IMR-90 (cell line): ENCODE measurements around the gene NKX1-1. TPM values are rescaled to one million over a fixed set of nuclear protein-coding genes. Genes with fewer than 3 reads are reported as not detected.

Source experiments
- ATAC-seq: fragments of 200-7000 bp; cut with Tn5 transposase; 2 replicates; pipeline ENCODE4 v1.9.1; 2020; ENCODE audit warnings: low read depth, mild to moderate bottlenecking, moderate library complexity
- BruUV-seq: library from RNA; stranded (reverse); fragments of 400-500 nt; replicated peaks from 2 replicates; lab custom pipeline; 2021; lab: Mats Ljungman, UMichigan
- CTCF ChIA-PET: fragments of 300-600 bp; formaldehyde crosslinking; extraction: SDS; loops from one replicate; lab custom pipeline; 2021; ENCODE audit warnings: antibody characterized with exemption; lab: Yijun Ruan, JAX
- POLR2A ChIA-PET: fragments of 300-600 bp; sonication (Branson Sonifier 250); formaldehyde crosslinking; loops from one replicate; lab custom pipeline; 2022; ENCODE audit warnings: antibody characterized with exemption; ENCODE audit not compliant: unreplicated experiment; lab: Charles Lee
- DNase-seq: peaks from one replicate; pipeline ENCODE4 v3.0.0; 2013
- H2AFZ ChIP-seq: replicated peaks from 2 replicates; pipeline ENCODE3; 2013; ENCODE audit warnings: low read length, mild to moderate bottlenecking; ENCODE audit not compliant: poor library complexity
- H2AK5ac ChIP-seq: 2 replicates; pipeline ENCODE4 v1.6.1; 2013; ENCODE audit warnings: low read depth, low read length, inconsistent platforms
- H2AK9ac ChIP-seq: replicated peaks from 2 replicates; pipeline ENCODE3; 2013; ENCODE audit warnings: mild to moderate bottlenecking, low read depth, low read length, moderate library complexity; ENCODE audit not compliant: poor library complexity
- H2BK120ac ChIP-seq: 2 replicates; pipeline ENCODE4 v1.6.1; 2013; ENCODE audit warnings: low read depth, low read length, inconsistent platforms
- H2BK15ac ChIP-seq: 3 replicates; pipeline ENCODE4 v1.6.1; 2013; ENCODE audit warnings: low read depth, low read length, inconsistent platforms
- H2BK20ac ChIP-seq: 2 replicates; pipeline ENCODE4 v1.6.1; 2013; ENCODE audit warnings: low read depth, mild to moderate bottlenecking, inconsistent platforms, low read length, moderate library complexity
- H2BK5ac ChIP-seq: 2 replicates; pipeline ENCODE4 v1.6.1; 2013; ENCODE audit warnings: mild to moderate bottlenecking, low read depth, low read length, inconsistent platforms; ENCODE audit not compliant: poor library complexity, severe bottlenecking
- H3K14ac ChIP-seq: replicated peaks from 2 replicates; pipeline ENCODE4 v1.6.1; 2013; ENCODE audit warnings: low read depth, low read length, inconsistent platforms
- H3K18ac ChIP-seq: 2 replicates; pipeline ENCODE4 v1.6.1; 2013; ENCODE audit warnings: low read depth, low read length, control low read depth
- H3K23ac ChIP-seq: 2 replicates; pipeline ENCODE4 v1.6.1; 2013; ENCODE audit warnings: low read depth, low read length, inconsistent platforms
- H3K27ac ChIP-seq: 2 replicates; pipeline ENCODE4 v1.5.1; 2013; ENCODE audit warnings: mild to moderate bottlenecking, control low read depth, low read length; ENCODE audit not compliant: insufficient read depth
- H3K27me3 ChIP-seq: 2 replicates; pipeline ENCODE4 v1.6.1; 2013; ENCODE audit warnings: low read length; ENCODE audit not compliant: control insufficient read depth, insufficient read depth
- H3K36me3 ChIP-seq: 2 replicates; pipeline ENCODE4 v1.6.1; 2013; ENCODE audit warnings: low read length, mixed read lengths; ENCODE audit not compliant: control insufficient read depth, insufficient read depth
- H3K4ac ChIP-seq: 2 replicates; pipeline ENCODE4 v1.6.1; 2013; ENCODE audit warnings: low read depth, low read length, inconsistent platforms
- H3K4me1 ChIP-seq: 2 replicates; pipeline ENCODE4 v1.6.1; 2013; ENCODE audit warnings: low read length, mixed read lengths; ENCODE audit not compliant: control insufficient read depth, insufficient read depth
- H3K4me2 ChIP-seq: 2 replicates; pipeline ENCODE4 v1.6.1; 2013; ENCODE audit warnings: low read depth, mild to moderate bottlenecking, control low read depth, low read length, moderate library complexity
- H3K4me3 ChIP-seq: 2 replicates; pipeline ENCODE4 v1.5.1; 2013; ENCODE audit warnings: low read depth, mild to moderate bottlenecking, control low read depth, low read length, moderate library complexity; ENCODE audit not compliant: insufficient read depth
- H3K56ac ChIP-seq: 2 replicates; pipeline ENCODE4 v1.6.1; 2013; ENCODE audit warnings: low read length, inconsistent platforms; ENCODE audit not compliant: insufficient read depth; ENCODE audit errors: extremely low read depth
- H3K79me1 ChIP-seq, 2 experiments: 2 replicates each; pipeline ENCODE4 v1.6.1; 2013; ENCODE audit warnings: low read length in 2 of 2, inconsistent platforms in 1 of 2, low read depth in 1 of 2
- H3K9ac ChIP-seq: 2 replicates; pipeline ENCODE4 v1.6.1; 2013; ENCODE audit warnings: low read depth, low read length, control low read depth
- H3K9me1 ChIP-seq: 2 replicates; pipeline ENCODE4 v1.6.1; 2013; ENCODE audit warnings: low read length, inconsistent platforms; ENCODE audit not compliant: insufficient read depth
- H3K9me3 ChIP-seq: 2 replicates; pipeline ENCODE4 v1.6.1; 2013; ENCODE audit warnings: low read length; ENCODE audit not compliant: control insufficient read depth, insufficient read depth
- H4K20me1 ChIP-seq: 2 replicates; pipeline ENCODE4 v1.6.1; 2013; ENCODE audit warnings: low read length, inconsistent platforms; ENCODE audit not compliant: insufficient read depth
- H4K5ac ChIP-seq: 2 replicates; pipeline ENCODE4 v1.6.1; 2013; ENCODE audit warnings: mild to moderate bottlenecking, low read depth, low read length, control low read depth
- H4K8ac ChIP-seq, 2 experiments: 2 replicates each; pipeline ENCODE4 v1.6.1; 2013; ENCODE audit warnings: low read depth in 2 of 2, low read length in 2 of 2, control low read depth in 1 of 2, inconsistent platforms in 1 of 2
- H4K91ac ChIP-seq: 2 replicates; pipeline ENCODE4 v1.6.1; 2013; ENCODE audit warnings: low read depth, low read length, inconsistent platforms; ENCODE audit not compliant: insufficient read depth
- BHLHE40 ChIP-seq: fragments of 150-350 bp; IDR thresholded peaks from 2 replicates; pipeline ENCODE4 v1.6.1; 2016; ENCODE audit warnings: mild to moderate bottlenecking, low read depth, low read length
- CTCF ChIP-seq: conservative IDR thresholded peaks from 2 replicates; pipeline ENCODE4 v1.5.1; 2012; ENCODE audit warnings: mild to moderate bottlenecking, low read depth, low read length, improper control_type of control experiment
- ELK1 ChIP-seq: fragments of 150-350 bp; IDR thresholded peaks from 2 replicates; pipeline ENCODE4 v1.6.1; 2016; ENCODE audit warnings: low read depth, mild to moderate bottlenecking, low read length, moderate library complexity, borderline replicate concordance
- MAZ ChIP-seq: IDR thresholded peaks from 2 replicates; pipeline ENCODE4 v1.6.1; 2012; ENCODE audit warnings: low read depth, mild to moderate bottlenecking, low read length, improper control_type of control experiment, moderate library complexity, borderline replicate concordance
- MXI1 ChIP-seq: IDR thresholded peaks from 2 replicates; pipeline ENCODE4 v1.6.1; 2012; ENCODE audit warnings: low read depth, mild to moderate bottlenecking, low read length, moderate library complexity, borderline replicate concordance
- NFE2L2 ChIP-seq: fragments of 150-350 bp; IDR thresholded peaks from 2 replicates; pipeline ENCODE4 v1.6.1; 2016; ENCODE audit warnings: low read depth, mild to moderate bottlenecking, low read length
- POLR2A ChIP-seq: IDR thresholded peaks from 2 replicates; pipeline ENCODE4 v1.6.1; 2012; ENCODE audit warnings: mild to moderate bottlenecking, low read depth, low read length
- RAD21 ChIP-seq: IDR thresholded peaks from 2 replicates; pipeline ENCODE4 v1.6.1; 2012; ENCODE audit warnings: low read length, improper control_type of control experiment
- RFX5 ChIP-seq: IDR thresholded peaks from 2 replicates; pipeline ENCODE4 v1.8.0; 2012; ENCODE audit warnings: low read depth, mild to moderate bottlenecking, low read length, moderate library complexity
- SMC3 ChIP-seq: fragments of 150-350 bp; IDR thresholded peaks from 2 replicates; pipeline ENCODE4 v1.6.1; 2016; ENCODE audit warnings: low read depth, mild to moderate bottlenecking, antibody characterized with exemption, low read length, moderate library complexity
- USF2 ChIP-seq: fragments of 150-350 bp; IDR thresholded peaks from 2 replicates; pipeline ENCODE4 v1.6.1; 2017; ENCODE audit warnings: mild to moderate bottlenecking, antibody characterized with exemption, low read length, low read depth
- WGBS, 2 experiments: methylation state at CpG; one replicate each; pipeline versions ENCODE4 v1.1.5 to v1.1.7; 2013; ENCODE audit warnings: missing lambda C conversion rate in 2 of 2; ENCODE audit not compliant: insufficient read length in 1 of 2; ENCODE audit errors: extremely low coverage in 2 of 2; 5-methylcytosine and 5-hydroxymethylcytosine counted together
- dilution Hi-C: fragments of 300-500 bp; cut with HindIII; formaldehyde crosslinking; loops from one replicate; pipeline ENCODE4 v1.14.3; 2018; ENCODE audit warnings: low sequenced_read_pairs; ENCODE audit not compliant: unreplicated experiment
- in situ Hi-C: fragments of 300-500 bp; cut with MboI; formaldehyde crosslinking; loops from 3 replicates; pipeline ENCODE4 v1.14.3; 2019; ENCODE audit warnings: low sequenced_read_pairs, inconsistent platforms, mixed read lengths
- intact Hi-C: fragments of 100-400 bp; cut with micrococcal nuclease; formaldehyde crosslinking; loops from 2 replicates; pipeline ENCODE4 v1.10.0; 2022
- polyA plus RNA-seq, 3 experiments: library from polyadenylated mRNA; depleted of rRNA; stranded (reverse); fragments of >200 nt; gene quantifications; 2 replicates each; pipeline ENCODE4 v1.2.3, GENCODE V29; 2012; ENCODE audit warnings: low replicate concordance in 1 of 3
- total RNA-seq: library from RNA; depleted of rRNA; stranded (reverse); fragments of >200 nt; gene quantifications from 2 replicates; pipeline ENCODE4 v1.2.3, GENCODE V29; 2012

The NKX1-1 gene
- total and polyA plus RNA-seq, 2 of the 4 experiments (the other 2 are of a cell fraction) = not detected

- TF ChIP-seq ELK1 = no peak
- no peak for TF ChIP-seq BHLHE40
- TF ChIP-seq RAD21 = no peak
These were observed 41.5 kb downstream of the NKX1-1 start (continued) for GRCh38 chr4:1364748-1365147.

GRCh38 chr4:1364217-1364616, 42.0 kb downstream of the NKX1-1 start:
- Histone ChIP-seq H3K4me2 (no peak overlapping the region), H3K79me1 (no peaks in the 10 kb centered on the region; a peak in 1 of 4 replicates), H3K9me3 (no peaks in the 10 kb centered on the region), H4K91ac (no peak overlapping the region), H2BK20ac (no peak overlapping the region), H4K8ac (no peak overlapping the region), H2AFZ (no peak overlapping the region), H3K56ac (no peak overlapping the region), H2AK5ac (no peak overlapping the region), H3K27ac (no peak overlapping the region), H2AK9ac (no peak overlapping the region), H3K18ac (no peak overlapping the region), H2BK120ac (no peak overlapping the region), H4K20me1 (no peaks in the 10 kb centered on the region), H4K5ac (no peak overlapping the region), H2BK5ac (no peak overlapping the region), H3K23ac (no peak overlapping the region), H3K36me3 (peaks cover 8% of the 10 kb centered on the region; the same call in 1 of the 2 replicates), H3K27me3 (no peaks in the 10 kb centered on the region), H3K4ac (no peak overlapping the region), H2BK15ac (no peak overlapping the region), H3K9me1 (no peaks in the 10 kb centered on the region; the same call in 1 of the 2 replicates), H3K4me1 (0 out of 2 replicates have a peak, but pooled peaks cover 2% of the 10 kb centered on the region), H3K9ac (no peak overlapping the region), H3K14ac (no peak overlapping the region), H3K4me3 (no peak overlapping the region)
- ChIA-PET POLR2A (no interaction called here), CTCF (no interaction called here)
- BruUV-seq = no TSS peak
- ATAC-seq (no peak), DNase-seq (no peak)
- in situ Hi-C loops = no loop called here
- dilution Hi-C loops = no loop called here
- intact Hi-C loops = loop anchor here (10.0 kb wide), 1 partner anchor 361 kb away; the partner anchor contains the start of genes TACC3 and TMEM129
- 93% methylated on average over 10 of the region's 18 CpGs; no CpG with 5 or more reads in 1 of the 2 experiments for WGBS, 2 experiments
- TF ChIP-seq MXI1 (no peak), SMC3 (no peak), ELK1 (no peak), CTCF (no peak), USF2 (no peak), POLR2A (no peak), RFX5 (no peak), BHLHE40 (no peak), MAZ (no peak), NFE2L2 (no peak), RAD21 (no peak)
